ENCODE measurements around the gene VAMP2.

VAMP2 gene

GRCh38 chr17:8110456-8110804 lies 52.3 kb downstream of the VAMP2 start:
- POLR2A ChIA-PET (ENCODE audit: low non-redundant PET), result no interaction called here
- CTCF ChIA-PET, result interaction anchor here (0.6 to 2.4 kb wide), 17 partner anchors 9 to 170 kb away, joined by 3 to 16 read pairs (median 4); no protein-coding TSS in a partner anchor
- no peak overlapping the region; the same call in 1 of the 2 replicates for H3K27ac ChIP-seq

GRCh38 chr17:8109661-8110455 lies 52.9 kb downstream of the VAMP2 start:
- CTCF ChIA-PET, result interaction anchor here (0.6 to 2.4 kb wide), 17 partner anchors 9 to 399 kb away, joined by 3 to 16 read pairs (median 5); no protein-coding TSS in a partner anchor
- peak; percentile 92 for TF ChIP-seq CTCF (conservative IDR thresholded peaks at IDR 0.05; ENCODE audit: low read depth)
- H3K27ac ChIP-seq, result no peak overlapping the region; the same call in 1 of the 2 replicates
- DNase-seq (ENCODE audit: low spot score), result peak; percentile 55
- POLR2A ChIA-PET (ENCODE audit: low non-redundant PET), result interaction anchor here (0.6 kb wide), 1 partner anchor 62 kb away, joined by 4 read pairs; no protein-coding TSS in a partner anchor

More at GRCh38 chr17:8110456-8110804, 52.3 kb downstream of the VAMP2 start:
- peak; percentile 66 for TF ChIP-seq CTCF (conservative IDR thresholded peaks at IDR 0.05; ENCODE audit: low read depth)
- no peak for DNase-seq (ENCODE audit: low spot score)

Measured in RWPE1 (cell line).